K562 (cell line): Measurements from ENCODE around the gene TBC1D17. TPM values are rescaled to one million over a fixed set of nuclear protein-coding genes. Genes with fewer than 3 reads are reported as not detected.
A peak's percentile ranks its signal among the peaks of the same experiment; 100 is the strongest.

Experiments
- ASH1L ChIP-seq: fragments of 450-650 bp; IDR thresholded peaks from 2 replicates; pipeline ENCODE4 v1.6.1; 2018; ENCODE audit warnings: borderline replicate concordance, mild to moderate bottlenecking, low read depth; ENCODE audit not compliant: partially characterized antibody
- CREBBP ChIP-seq: IDR thresholded peaks from one replicate; pipeline ENCODE4 v1.6.1; 2012; ENCODE audit warnings: low read depth, mild to moderate bottlenecking, control low read depth, inconsistent platforms, low read length
- LARP7 ChIP-seq: fragments of 450-650 bp; IDR thresholded peaks from 2 replicates; pipeline ENCODE4 v1.6.1; 2016
- NCOA4 ChIP-seq: fragments of 450-650 bp; IDR thresholded peaks from 2 replicates; pipeline ENCODE4 v1.6.1; 2018; ENCODE audit warnings: mild to moderate bottlenecking; ENCODE audit not compliant: partially characterized antibody
- NELFE ChIP-seq: IDR thresholded peaks from 2 replicates; pipeline ENCODE4 v1.6.1; 2011; ENCODE audit warnings: mild to moderate bottlenecking; ENCODE audit not compliant: insufficient read depth, insufficient read length
- NR3C1 ChIP-seq: sonication (generic); formaldehyde crosslinking; IDR thresholded peaks from 2 replicates; pipeline ENCODE4 v1.8.1; 2022; ENCODE audit warnings: missing genetic modification reagents
- POU5F1 ChIP-seq: fragments of 150-350 bp; IDR thresholded peaks from 2 replicates; pipeline ENCODE4 v1.6.1; 2014; ENCODE audit warnings: borderline replicate concordance, low read length, low read depth, mild to moderate bottlenecking; ENCODE audit not compliant: partially characterized antibody
- RFX1 ChIP-seq: fragments of 450-650 bp; IDR thresholded peaks from 2 replicates; pipeline ENCODE4 v1.6.1; 2016; ENCODE audit warnings: mild to moderate bottlenecking, moderate library complexity
- RFX5 ChIP-seq: IDR thresholded peaks from 2 replicates; pipeline ENCODE4 v1.6.1; 2011; ENCODE audit warnings: low read depth, mild to moderate bottlenecking, improper control_type of control experiment, low read length
- TOE1 ChIP-seq, 2 experiments: fragments of 450-650 bp in 1 of 2; sonication (generic) in 1 of 2; formaldehyde crosslinking in 1 of 2; IDR thresholded peaks; 2 replicates each; pipeline versions ENCODE4 v1.7.1 to v1.8.0; 2016 to 2022; ENCODE audit warnings: borderline replicate concordance in 2 of 2, mild to moderate bottlenecking in 2 of 2, antibody characterized with exemption in 1 of 2, inconsistent platforms in 1 of 2, low read depth in 1 of 2, missing genetic modification reagents in 1 of 2, moderate library complexity in 1 of 2
- U2AF2 ChIP-seq: fragments of 200-400 bp; formaldehyde crosslinking; optimal IDR thresholded peaks from 2 replicates; pipeline ENCODE3; 2017; ENCODE audit warnings: low read depth, mild to moderate bottlenecking, low read length
- YBX1 ChIP-seq: fragments of 450-650 bp; IDR thresholded peaks from 2 replicates; pipeline ENCODE4 v1.7.1; 2016; ENCODE audit warnings: mild to moderate bottlenecking
- ZEB2 ChIP-seq: fragments of 450-650 bp; IDR thresholded peaks from 2 replicates; pipeline ENCODE4 v1.6.1; 2016
- ZKSCAN3 ChIP-seq: fragments of 250-450 bp; sonication (Bioruptor Pico); IDR thresholded peaks from 2 replicates; pipeline ENCODE4 v1.4.0; 2020
- ZNF134 ChIP-seq: fragments of 250-450 bp; sonication (Bioruptor Pico); conservative IDR thresholded peaks from 2 replicates; pipeline ENCODE4 v1.4.0; 2020
- ZNF197 ChIP-seq: fragments of 200-800 bp; sonication (Bioruptor generic); IDR thresholded peaks from 2 replicates; pipeline ENCODE4 v1.6.1; 2016; ENCODE audit warnings: low read depth, missing genetic modification characterization, missing compliant biosample characterization
- ZNF79 ChIP-seq: fragments of 250-450 bp; sonication (Bioruptor Pico); IDR thresholded peaks from 2 replicates; pipeline ENCODE4 v1.4.0; 2020; ENCODE audit warnings: low read depth, mild to moderate bottlenecking, moderate library complexity
- polyA plus RNA-seq, 8 experiments: library from polyadenylated mRNA; depleted of rRNA in 4 of 8; stranded (reverse) in 5 of 8; unstranded in 3 of 8; fragments of >200 nt; fragmentation: Nextera tagmentation in 2 of 8; fragmentation: Illumina TruSeq in 1 of 8; extraction: Ambion mirVana in 2 of 8; extraction: Trizol in 1 of 8; gene quantifications; 2 replicates each; pipeline versions ENCODE4 v1.2.1 to v1.2.3, GENCODE V29; 2011 to 2014; ENCODE audit warnings: inconsistent platforms in 1 of 8, missing spikeins in 1 of 8
- total RNA-seq, 7 experiments: library from RNA; depleted of rRNA in 6 of 7; stranded (reverse); fragments of >200 nt in 6 of 7; fragmentation: Illumina TruSeq in 2 of 7; extraction: Trizol in 2 of 7; gene quantifications; 2 replicates each; pipeline versions ENCODE4 v1.2.1 to v1.2.3, GENCODE V29; 2011 to 2021; ENCODE audit warnings: low replicate concordance in 1 of 7
- TF ChIP-seq, protein P1 (sequence below): fragments of 250-450 bp; sonication (Bioruptor Pico); IDR thresholded peaks from 2 replicates; pipeline ENCODE4 v1.5.0; 2022; ENCODE audit warnings: mild to moderate bottlenecking
- TF ChIP-seq, protein P2 (sequence below): fragments of 250-450 bp; sonication (Bioruptor Pico); IDR thresholded peaks from 2 replicates; pipeline ENCODE4 v1.6.1; 2021; ENCODE audit warnings: mild to moderate bottlenecking
- TF ChIP-seq, protein P3 (sequence below): fragments of 250-450 bp; sonication (Bioruptor Pico); IDR thresholded peaks from 2 replicates; pipeline ENCODE4 v1.5.0; 2021; ENCODE audit warnings: mild to moderate bottlenecking, borderline replicate concordance
- TF ChIP-seq, protein P4 (sequence below): sonication (generic); formaldehyde crosslinking; IDR thresholded peaks from 2 replicates; pipeline ENCODE4 v1.8.0; 2022; ENCODE audit warnings: missing genetic modification reagents, mild to moderate bottlenecking, borderline replicate concordance

Gene TBC1D17
- total and polyA plus RNA-seq, 9 of the 15 experiments (the other 6 are each of a cell fraction or from before 2014, with no cell fraction given), result 0.42 to 16.0 (median 3.8) TPM

DNA sequence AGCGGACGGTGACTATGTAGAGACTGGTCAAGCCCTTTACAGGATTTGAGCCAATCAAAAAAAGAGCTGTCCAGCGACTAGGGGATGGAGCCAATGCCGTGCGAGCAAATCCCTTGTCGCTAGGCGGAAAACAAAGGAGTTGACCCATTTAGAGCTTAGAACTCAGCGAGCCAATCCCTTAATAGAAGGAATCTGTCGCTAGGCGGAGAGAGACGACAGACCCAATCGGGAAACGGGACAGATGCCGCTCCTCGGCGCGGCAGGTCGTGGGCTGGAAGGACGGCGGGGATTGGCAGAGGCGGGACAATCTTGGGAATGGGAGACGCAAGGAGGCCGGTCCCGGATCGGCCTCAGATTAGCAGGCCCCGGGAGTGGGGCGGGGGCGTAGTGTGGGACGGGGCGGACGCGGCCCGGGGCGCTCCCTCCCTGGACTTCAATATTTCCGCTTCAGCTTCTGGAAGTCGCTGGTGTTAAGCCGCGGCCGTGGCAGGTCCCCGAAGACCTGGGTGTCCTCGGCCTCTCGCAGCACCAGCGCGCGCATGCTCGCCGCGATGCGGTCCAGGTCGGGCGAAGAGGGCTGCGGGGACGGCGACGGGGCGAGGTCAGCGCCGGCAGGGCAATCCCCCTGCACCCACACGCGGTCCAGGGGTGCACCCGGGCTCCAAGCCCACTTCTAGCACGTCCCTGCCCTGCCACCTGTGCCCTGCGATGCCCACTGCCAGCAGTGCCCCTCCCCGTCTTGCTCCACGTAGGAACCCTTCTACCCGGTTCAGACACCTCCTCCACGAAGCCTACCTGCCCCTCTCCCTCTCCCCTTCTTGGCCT, 7.8 kb upstream of the TBC1D17 start (continued):
- TF ChIP-seq RFX1, result peak; percentile 80; the same call in 1 of the 2 replicates
- TF ChIP-seq, protein P1, sequence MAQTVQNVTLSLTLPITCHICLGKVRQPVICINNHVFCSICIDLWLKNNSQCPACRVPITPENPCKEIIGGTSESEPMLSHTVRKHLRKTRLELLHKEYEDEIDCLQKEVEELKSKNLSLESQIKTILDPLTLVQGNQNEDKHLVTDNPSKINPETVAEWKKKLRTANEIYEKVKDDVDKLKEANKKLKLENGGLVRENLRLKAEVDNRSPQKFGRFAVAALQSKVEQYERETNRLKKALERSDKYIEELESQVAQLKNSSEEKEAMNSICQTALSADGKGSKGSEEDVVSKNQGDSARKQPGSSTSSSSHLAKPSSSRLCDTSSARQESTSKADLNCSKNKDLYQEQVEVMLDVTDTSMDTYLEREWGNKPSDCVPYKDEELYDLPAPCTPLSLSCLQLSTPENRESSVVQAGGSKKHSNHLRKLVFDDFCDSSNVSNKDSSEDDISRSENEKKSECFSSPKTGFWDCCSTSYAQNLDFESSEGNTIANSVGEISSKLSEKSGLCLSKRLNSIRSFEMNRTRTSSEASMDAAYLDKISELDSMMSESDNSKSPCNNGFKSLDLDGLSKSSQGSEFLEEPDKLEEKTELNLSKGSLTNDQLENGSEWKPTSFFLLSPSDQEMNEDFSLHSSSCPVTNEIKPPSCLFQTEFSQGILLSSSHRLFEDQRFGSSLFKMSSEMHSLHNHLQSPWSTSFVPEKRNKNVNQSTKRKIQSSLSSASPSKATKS (CRISPR knock-in tag), result no peak
- TF ChIP-seq, protein P2, sequence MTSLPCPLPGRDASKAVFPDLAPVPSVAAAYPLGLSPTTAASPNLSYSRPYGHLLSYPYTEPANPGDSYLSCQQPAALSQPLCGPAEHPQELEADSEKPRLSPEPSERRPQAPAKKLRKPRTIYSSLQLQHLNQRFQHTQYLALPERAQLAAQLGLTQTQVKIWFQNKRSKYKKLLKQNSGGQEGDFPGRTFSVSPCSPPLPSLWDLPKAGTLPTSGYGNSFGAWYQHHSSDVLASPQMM (CRISPR knock-in tag), result no peak
- TF ChIP-seq NR3C1, result no peak
- no peak for TF ChIP-seq U2AF2
- TF ChIP-seq ZNF79 (CRISPR knock-in tag), result no peak
- no peak for TF ChIP-seq LARP7
- no peak for TF ChIP-seq CREBBP
- 0 out of 2 replicates have a peak, but pooled peaks have one; percentile 22 for TF ChIP-seq TOE1 (IDR thresholded peaks at IDR 0.05; ENCODE audit: borderline replicate concordance)
- no peak for TF ChIP-seq TOE1 (CRISPR knock-in tag; IDR thresholded peaks at IDR 0.05; ENCODE audit: borderline replicate concordance, low read depth)
- no peak for TF ChIP-seq ZEB2
- TF ChIP-seq, protein P3, sequence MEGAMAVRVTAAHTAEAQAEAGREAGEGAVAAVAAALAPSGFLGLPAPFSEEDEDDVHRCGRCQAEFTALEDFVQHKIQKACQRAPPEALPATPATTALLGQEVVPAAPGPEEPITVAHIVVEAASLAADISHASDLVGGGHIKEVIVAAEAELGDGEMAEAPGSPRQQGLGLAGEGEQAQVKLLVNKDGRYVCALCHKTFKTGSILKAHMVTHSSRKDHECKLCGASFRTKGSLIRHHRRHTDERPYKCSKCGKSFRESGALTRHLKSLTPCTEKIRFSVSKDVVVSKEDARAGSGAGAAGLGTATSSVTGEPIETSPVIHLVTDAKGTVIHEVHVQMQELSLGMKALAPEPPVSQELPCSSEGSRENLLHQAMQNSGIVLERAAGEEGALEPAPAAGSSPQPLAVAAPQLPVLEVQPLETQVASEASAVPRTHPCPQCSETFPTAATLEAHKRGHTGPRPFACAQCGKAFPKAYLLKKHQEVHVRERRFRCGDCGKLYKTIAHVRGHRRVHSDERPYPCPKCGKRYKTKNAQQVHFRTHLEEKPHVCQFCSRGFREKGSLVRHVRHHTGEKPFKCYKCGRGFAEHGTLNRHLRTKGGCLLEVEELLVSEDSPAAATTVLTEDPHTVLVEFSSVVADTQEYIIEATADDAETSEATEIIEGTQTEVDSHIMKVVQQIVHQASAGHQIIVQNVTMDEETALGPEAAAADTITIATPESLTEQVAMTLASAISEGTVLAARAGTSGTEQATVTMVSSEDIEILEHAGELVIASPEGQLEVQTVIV (CRISPR knock-in tag), result no peak
- TF ChIP-seq ASH1L, result peak; percentile 96
- no peak for TF ChIP-seq ZKSCAN3
- TF ChIP-seq NCOA4, result no peak
- TF ChIP-seq, protein P4, sequence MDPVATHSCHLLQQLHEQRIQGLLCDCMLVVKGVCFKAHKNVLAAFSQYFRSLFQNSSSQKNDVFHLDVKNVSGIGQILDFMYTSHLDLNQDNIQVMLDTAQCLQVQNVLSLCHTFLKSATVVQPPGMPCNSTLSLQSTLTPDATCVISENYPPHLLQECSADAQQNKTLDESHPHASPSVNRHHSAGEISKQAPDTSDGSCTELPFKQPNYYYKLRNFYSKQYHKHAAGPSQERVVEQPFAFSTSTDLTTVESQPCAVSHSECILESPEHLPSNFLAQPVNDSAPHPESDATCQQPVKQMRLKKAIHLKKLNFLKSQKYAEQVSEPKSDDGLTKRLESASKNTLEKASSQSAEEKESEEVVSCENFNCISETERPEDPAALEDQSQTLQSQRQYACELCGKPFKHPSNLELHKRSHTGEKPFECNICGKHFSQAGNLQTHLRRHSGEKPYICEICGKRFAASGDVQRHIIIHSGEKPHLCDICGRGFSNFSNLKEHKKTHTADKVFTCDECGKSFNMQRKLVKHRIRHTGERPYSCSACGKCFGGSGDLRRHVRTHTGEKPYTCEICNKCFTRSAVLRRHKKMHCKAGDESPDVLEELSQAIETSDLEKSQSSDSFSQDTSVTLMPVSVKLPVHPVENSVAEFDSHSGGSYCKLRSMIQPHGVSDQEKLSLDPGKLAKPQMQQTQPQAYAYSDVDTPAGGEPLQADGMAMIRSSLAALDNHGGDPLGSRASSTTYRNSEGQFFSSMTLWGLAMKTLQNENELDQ (CRISPR knock-in tag), result no peak
- TF ChIP-seq YBX1, result no peak
- peak; percentile 99 for TF ChIP-seq RFX5
- no peak for TF ChIP-seq ZNF134
- TF ChIP-seq POU5F1, result no peak
- no peak for TF ChIP-seq ZNF197 (CRISPR knock-in tag)
- TF ChIP-seq NELFE, result no peak
